ENCODE measurements around the gene TWNK.
"Not testable (repeated sequence)": the region's sequence is repeated elsewhere in the genome, so short reads cannot be mapped to it uniquely, and the experiment has no call there.

Gene TWNK

GRCh38 chr10:100969187-100970075, 17.9 kb upstream of the TWNK start, which contains the start of gene SEMA4G:
Gene SEMA4G (plus strand): TSS chr10:100969504. CDS start chr10:100972913, 3,409 bp downstream.
- no peak within 1 kb of the TSS for H3K27ac Mint-ChIP-seq
- peak within 1 kb of the TSS; percentile 78 for H3K4me3 Mint-ChIP-seq
- H3K9me3 Mint-ChIP-seq = no peaks in the 10 kb centered on the region
- no peaks in the 10 kb centered on the region for H3K27me3 Mint-ChIP-seq
- peaks cover 10% of the 10 kb centered on the region for H3K36me3 Mint-ChIP-seq
- peaks cover 30% of the 10 kb centered on the region for H3K4me1 Mint-ChIP-seq
- ATAC-seq = peak; percentile 84

GRCh38 chr10:100970076-100970913, 17.0 kb upstream of the TWNK start:
- H3K9me3 Mint-ChIP-seq = no peaks in the 10 kb centered on the region
- H3K36me3 Mint-ChIP-seq = peaks cover 6% of the 10 kb centered on the region
- H3K27me3 Mint-ChIP-seq = no peaks in the 10 kb centered on the region
- peaks cover 30% of the 10 kb centered on the region for H3K4me1 Mint-ChIP-seq
- no peak for ATAC-seq
- peak overlapping the region; percentile 70 for H3K4me3 Mint-ChIP-seq
- no peak overlapping the region for H3K27ac Mint-ChIP-seq

- H3K9me3 Mint-ChIP-seq = no peaks in the 10 kb centered on the region
- no peak for ATAC-seq
- H3K36me3 Mint-ChIP-seq = no peaks in the 10 kb centered on the region
- H3K4me3 Mint-ChIP-seq = no peak overlapping the region
- no peak overlapping the region for H3K27ac Mint-ChIP-seq
- no peaks in the 10 kb centered on the region for H3K27me3 Mint-ChIP-seq
- peaks cover 30% of the 10 kb centered on the region for H3K4me1 Mint-ChIP-seq
These were observed 16.2 kb upstream of the TWNK start for GRCh38 chr10:100970914-100971811.

- Mint-ChIP-seq H3K27me3 (no peaks in the 10 kb centered on the region), H3K36me3 (peaks cover 7% of the 10 kb centered on the region), H3K4me1 (peaks cover 30% of the 10 kb centered on the region), H3K27ac (no peak overlapping the region), H3K4me3 (no peak overlapping the region), H3K9me3 (no peaks in the 10 kb centered on the region)
- no peak for ATAC-seq
These were observed 15.0 kb upstream of the TWNK start for GRCh38 chr10:100972115-100972903.

GRCh38 chr10:100972904-100973535, 14.3 kb upstream of the TWNK start:
- Mint-ChIP-seq H3K4me1 (peaks cover 26% of the 10 kb centered on the region), H3K9me3 (no peaks in the 10 kb centered on the region), H3K27ac (no peak overlapping the region), H3K27me3 (no peaks in the 10 kb centered on the region), H3K36me3 (peaks cover 7% of the 10 kb centered on the region), H3K4me3 (no peak overlapping the region)
- no peak for ATAC-seq

- not testable (repeated sequence) for H3K27me3 Mint-ChIP-seq, H3K4me3 Mint-ChIP-seq, H3K27ac Mint-ChIP-seq, H3K9me3 Mint-ChIP-seq, H3K4me1 Mint-ChIP-seq, ATAC-seq
- H3K36me3 Mint-ChIP-seq = peaks cover 14% of the 10 kb centered on the region
These were observed 11.9 kb upstream of the TWNK start for GRCh38 chr10:100975397-100975796.

GRCh38 chr10:100976906-100977305, 10.4 kb upstream of the TWNK start:
- ATAC-seq = no peak
- Mint-ChIP-seq H3K4me3 (no peak overlapping the region), H3K27ac (no peak overlapping the region), H3K27me3 (no peaks in the 10 kb centered on the region), H3K9me3 (no peaks in the 10 kb centered on the region), H3K36me3 (peaks cover 25% of the 10 kb centered on the region), H3K4me1 (no peaks in the 10 kb centered on the region)

GRCh38 chr10:100977436-100977835, 9.9 kb upstream of the TWNK start:
- no peak for ATAC-seq
- Mint-ChIP-seq H3K4me1 (no peaks in the 10 kb centered on the region), H3K27me3 (no peaks in the 10 kb centered on the region), H3K4me3 (no peak overlapping the region), H3K27ac (no peak overlapping the region), H3K9me3 (no peaks in the 10 kb centered on the region), H3K36me3 (peaks cover 30% of the 10 kb centered on the region)

GRCh38 chr10:100978121-100978900, 9.0 kb upstream of the TWNK start:
- ATAC-seq = no peak
- Mint-ChIP-seq H3K27ac (no peak overlapping the region), H3K9me3 (no peaks in the 10 kb centered on the region), H3K27me3 (no peaks in the 10 kb centered on the region), H3K36me3 (peaks cover 38% of the 10 kb centered on the region), H3K4me1 (no peaks in the 10 kb centered on the region), H3K4me3 (no peak overlapping the region)

GRCh38 chr10:100978901-100979195, 8.5 kb upstream of the TWNK start:
- Mint-ChIP-seq H3K4me3 (no peak overlapping the region), H3K27ac (no peak overlapping the region), H3K27me3 (no peaks in the 10 kb centered on the region), H3K4me1 (no peaks in the 10 kb centered on the region), H3K36me3 (peaks cover 43% of the 10 kb centered on the region), H3K9me3 (no peaks in the 10 kb centered on the region)
- ATAC-seq = no peak

GRCh38 chr10:100979791-100980272, 7.5 kb upstream of the TWNK start:
- Mint-ChIP-seq H3K4me1 (peaks cover 9% of the 10 kb centered on the region), H3K36me3 (peaks cover 50% of the 10 kb centered on the region), H3K27me3 (no peaks in the 10 kb centered on the region), H3K4me3 (no peak overlapping the region), H3K9me3 (no peaks in the 10 kb centered on the region), H3K27ac (no peak overlapping the region)
- no peak for ATAC-seq

- peaks cover 11% of the 10 kb centered on the region for H3K4me1 Mint-ChIP-seq
- H3K4me3 Mint-ChIP-seq = no peak overlapping the region
- H3K9me3 Mint-ChIP-seq = no peaks in the 10 kb centered on the region
- no peak overlapping the region for H3K27ac Mint-ChIP-seq
- no peaks in the 10 kb centered on the region for H3K27me3 Mint-ChIP-seq
- no peak for ATAC-seq
- peaks cover 50% of the 10 kb centered on the region for H3K36me3 Mint-ChIP-seq
These were observed 7.0 kb upstream of the TWNK start for GRCh38 chr10:100980311-100980710.

GRCh38 chr10:100980711-100981110, 6.6 kb upstream of the TWNK start:
- Mint-ChIP-seq H3K36me3 (peaks cover 50% of the 10 kb centered on the region), H3K27ac (no peak overlapping the region), H3K4me3 (no peak overlapping the region), H3K27me3 (no peaks in the 10 kb centered on the region), H3K4me1 (peaks cover 15% of the 10 kb centered on the region), H3K9me3 (no peaks in the 10 kb centered on the region)
- ATAC-seq = no peak

All from stimulated activated memory B cell treated with anti-CD40 and anti-IgM and Interleukin-4, amounts not matched to agents 10 μg/mL and 1 μg/mL and 100 μg/mL, for 72 hours (primary cell).